ENCODE measurements around the gene DIABLO. TPM values are rescaled to one million over a fixed set of nuclear protein-coding genes. Genes with fewer than 3 reads are reported as not detected.

Gene DIABLO
- total RNA-seq, 1 experiment from 2014 or later, result 68.7 TPM

DNA sequence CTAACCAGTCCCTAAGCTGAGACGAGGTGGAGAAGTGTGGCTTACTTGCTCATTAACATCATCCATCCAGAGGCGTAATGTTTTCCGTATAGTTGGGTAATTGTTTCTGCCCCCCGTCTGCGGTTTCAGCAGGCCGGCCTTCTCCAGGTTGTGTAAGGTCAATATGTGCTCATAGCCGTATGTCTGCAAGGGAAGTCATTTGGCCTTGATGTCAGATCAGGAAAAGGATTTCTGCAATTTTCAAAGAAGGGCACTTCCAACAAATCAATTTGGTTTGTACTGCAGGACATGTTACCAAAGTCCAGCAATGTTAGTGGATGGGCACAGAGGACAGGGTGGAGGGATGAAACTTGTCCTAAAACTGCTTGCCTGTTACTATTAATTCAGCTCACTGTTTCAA is 9.9 kb upstream of the DIABLO start:
- intact Hi-C loops (cut with micrococcal nuclease; ENCODE audit: unreplicated experiment), result no loop called here
- no TSS peak for BruUV-seq (replicated peaks)
- no peak overlapping the region for H3K27ac Mint-ChIP-seq (ENCODE audit: unreplicated experiment)
- H3K4me1 Mint-ChIP-seq (ENCODE audit: low read depth, unreplicated experiment), result no peaks in the 10 kb centered on the region
- CTCF ChIA-PET, result no interaction called here
- H3K9me3 Mint-ChIP-seq (ENCODE audit: low read depth, unreplicated experiment), result no peaks in the 10 kb centered on the region
- H3K27me3 Mint-ChIP-seq (ENCODE audit: unreplicated experiment), result no peaks in the 10 kb centered on the region
- peaks cover 11% of the 10 kb centered on the region for H3K36me3 Mint-ChIP-seq (ENCODE audit: insufficient read depth, unreplicated experiment)
- TF ChIP-seq, protein P1, sequence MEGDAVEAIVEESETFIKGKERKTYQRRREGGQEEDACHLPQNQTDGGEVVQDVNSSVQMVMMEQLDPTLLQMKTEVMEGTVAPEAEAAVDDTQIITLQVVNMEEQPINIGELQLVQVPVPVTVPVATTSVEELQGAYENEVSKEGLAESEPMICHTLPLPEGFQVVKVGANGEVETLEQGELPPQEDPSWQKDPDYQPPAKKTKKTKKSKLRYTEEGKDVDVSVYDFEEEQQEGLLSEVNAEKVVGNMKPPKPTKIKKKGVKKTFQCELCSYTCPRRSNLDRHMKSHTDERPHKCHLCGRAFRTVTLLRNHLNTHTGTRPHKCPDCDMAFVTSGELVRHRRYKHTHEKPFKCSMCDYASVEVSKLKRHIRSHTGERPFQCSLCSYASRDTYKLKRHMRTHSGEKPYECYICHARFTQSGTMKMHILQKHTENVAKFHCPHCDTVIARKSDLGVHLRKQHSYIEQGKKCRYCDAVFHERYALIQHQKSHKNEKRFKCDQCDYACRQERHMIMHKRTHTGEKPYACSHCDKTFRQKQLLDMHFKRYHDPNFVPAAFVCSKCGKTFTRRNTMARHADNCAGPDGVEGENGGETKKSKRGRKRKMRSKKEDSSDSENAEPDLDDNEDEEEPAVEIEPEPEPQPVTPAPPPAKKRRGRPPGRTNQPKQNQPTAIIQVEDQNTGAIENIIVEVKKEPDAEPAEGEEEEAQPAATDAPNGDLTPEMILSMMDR (IDR thresholded peaks at IDR 0.05; ENCODE audit: unreplicated experiment), result no peak
- no peak overlapping the region for H3K4me3 Mint-ChIP-seq (ENCODE audit: low read depth, unreplicated experiment)
- no peak for DNase-seq

DNA sequence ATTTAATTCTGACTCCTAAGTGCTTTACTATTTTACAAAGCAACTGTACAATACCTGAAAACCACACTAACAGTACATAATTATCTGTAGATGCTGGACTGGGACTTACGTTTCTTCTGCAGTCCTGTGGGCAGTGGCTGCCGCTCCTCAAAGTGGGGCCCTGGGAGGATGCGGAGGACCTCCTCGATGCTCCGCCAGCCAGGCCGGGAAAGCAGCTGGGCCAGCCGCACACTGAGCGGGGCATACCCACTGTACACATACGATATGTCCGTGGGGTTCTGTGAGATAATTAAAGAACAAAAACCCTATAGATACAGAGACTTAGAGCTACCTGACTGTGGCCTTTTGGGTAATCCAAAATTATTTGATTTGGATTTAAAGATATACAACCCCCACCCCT is 6.8 kb upstream of the DIABLO start:
- TF ChIP-seq, protein P1 (IDR thresholded peaks at IDR 0.05; ENCODE audit: unreplicated experiment), result no peak
- no peaks in the 10 kb centered on the region for H3K27me3 Mint-ChIP-seq (ENCODE audit: unreplicated experiment)
- CTCF ChIA-PET, result interaction anchor here (0.7 kb wide), 1 partner anchor 543 kb away, joined by 8 read pairs; no protein-coding TSS in a partner anchor
- H3K36me3 Mint-ChIP-seq (ENCODE audit: insufficient read depth, unreplicated experiment), result peaks cover 11% of the 10 kb centered on the region
- no peak overlapping the region for H3K4me3 Mint-ChIP-seq (ENCODE audit: low read depth, unreplicated experiment)
- no peaks in the 10 kb centered on the region for H3K9me3 Mint-ChIP-seq (ENCODE audit: low read depth, unreplicated experiment)
- no peaks in the 10 kb centered on the region for H3K4me1 Mint-ChIP-seq (ENCODE audit: low read depth, unreplicated experiment)
- H3K27ac Mint-ChIP-seq (ENCODE audit: unreplicated experiment), result no peak overlapping the region
- intact Hi-C loops (cut with micrococcal nuclease; ENCODE audit: unreplicated experiment), result no loop called here
- no TSS peak for BruUV-seq (replicated peaks)
- no peak for DNase-seq

DNA sequence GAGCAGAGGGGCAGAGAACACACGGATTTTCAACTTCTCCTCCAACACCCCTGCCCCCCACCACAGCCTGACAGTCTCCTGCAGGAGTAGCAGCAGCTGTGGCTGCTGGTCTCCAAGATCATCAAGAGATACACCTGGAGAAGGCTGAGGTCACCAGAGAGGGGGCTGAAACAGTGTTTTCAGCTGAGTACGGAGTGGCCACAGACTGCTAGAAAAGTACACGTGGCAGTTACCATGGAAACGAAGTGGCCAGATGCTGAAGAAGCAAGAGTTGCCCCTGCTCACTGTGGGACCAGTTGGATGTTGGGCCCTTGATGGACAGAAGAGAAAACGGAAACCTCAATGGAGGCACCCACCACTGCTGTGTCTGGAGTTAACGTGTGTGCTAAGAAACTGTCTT is 4.9 kb upstream of the DIABLO start:
- Mint-ChIP-seq H3K27ac (ENCODE audit: unreplicated experiment) (no peak overlapping the region), H3K4me3 (ENCODE audit: low read depth, unreplicated experiment) (no peak overlapping the region), H3K9me3 (ENCODE audit: low read depth, unreplicated experiment) (no peaks in the 10 kb centered on the region), H3K27me3 (ENCODE audit: unreplicated experiment) (no peaks in the 10 kb centered on the region), H3K4me1 (ENCODE audit: low read depth, unreplicated experiment) (no peaks in the 10 kb centered on the region), H3K36me3 (ENCODE audit: insufficient read depth, unreplicated experiment) (peaks cover 12% of the 10 kb centered on the region)
- intact Hi-C loops (cut with micrococcal nuclease; ENCODE audit: unreplicated experiment), result no loop called here
- TF ChIP-seq, protein P1 (IDR thresholded peaks at IDR 0.05; ENCODE audit: unreplicated experiment), result no peak
- BruUV-seq (replicated peaks), result no TSS peak
- CTCF ChIA-PET, result no interaction called here
- no peak for DNase-seq

DNA sequence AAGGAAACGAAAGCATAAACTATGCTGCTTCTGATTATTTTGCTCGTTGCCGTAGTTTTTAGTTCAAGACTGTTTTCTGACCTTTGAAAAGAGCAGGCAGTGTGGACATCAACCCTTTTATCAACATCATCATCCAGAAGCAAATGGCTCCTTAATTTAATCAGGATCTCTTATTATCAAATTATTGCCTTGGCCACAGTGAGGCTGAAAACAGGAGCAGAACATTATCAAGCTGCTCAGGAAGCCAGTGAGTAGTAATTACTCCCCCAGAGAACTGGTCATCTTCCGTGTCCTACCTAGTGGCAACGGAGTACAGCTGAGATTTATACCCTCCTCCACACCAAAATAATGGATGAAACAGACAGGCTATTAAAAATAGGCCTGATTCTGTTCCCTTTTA is 2.2 kb upstream of the DIABLO start:
- Mint-ChIP-seq H3K27me3 (ENCODE audit: unreplicated experiment) (no peaks in the 10 kb centered on the region), H3K4me3 (ENCODE audit: low read depth, unreplicated experiment) (no peak overlapping the region), H3K4me1 (ENCODE audit: low read depth, unreplicated experiment) (peaks cover 15% of the 10 kb centered on the region), H3K27ac (ENCODE audit: unreplicated experiment) (no peak overlapping the region), H3K9me3 (ENCODE audit: low read depth, unreplicated experiment) (no peaks in the 10 kb centered on the region), H3K36me3 (ENCODE audit: insufficient read depth, unreplicated experiment) (peaks cover 35% of the 10 kb centered on the region)
- TF ChIP-seq, protein P1 (IDR thresholded peaks at IDR 0.05; ENCODE audit: unreplicated experiment), result no peak
- no peak for DNase-seq
- CTCF ChIA-PET, result no interaction called here
- no TSS peak for BruUV-seq (replicated peaks)
- intact Hi-C loops (cut with micrococcal nuclease; ENCODE audit: unreplicated experiment), result no loop called here
